GM12892 (cell line): ENCODE results near the gene MGMT.

ENCODE experiments used
- POLR2A ChIP-seq: IDR thresholded peaks from 2 replicates; pipeline ENCODE4 v1.6.1; 2011; ENCODE audit warnings: low read depth, low read length, control low read depth
- POLR2AphosphoS5 ChIP-seq: IDR thresholded peaks from 2 replicates; pipeline ENCODE4 v1.6.1; 2011; ENCODE audit warnings: low read depth, low read length, control low read depth
- TAF1 ChIP-seq: IDR thresholded peaks from 2 replicates; pipeline ENCODE4 v1.6.1; 2011; ENCODE audit warnings: low read depth, mild to moderate bottlenecking, control low read depth, low read length, borderline replicate concordance

DNA sequence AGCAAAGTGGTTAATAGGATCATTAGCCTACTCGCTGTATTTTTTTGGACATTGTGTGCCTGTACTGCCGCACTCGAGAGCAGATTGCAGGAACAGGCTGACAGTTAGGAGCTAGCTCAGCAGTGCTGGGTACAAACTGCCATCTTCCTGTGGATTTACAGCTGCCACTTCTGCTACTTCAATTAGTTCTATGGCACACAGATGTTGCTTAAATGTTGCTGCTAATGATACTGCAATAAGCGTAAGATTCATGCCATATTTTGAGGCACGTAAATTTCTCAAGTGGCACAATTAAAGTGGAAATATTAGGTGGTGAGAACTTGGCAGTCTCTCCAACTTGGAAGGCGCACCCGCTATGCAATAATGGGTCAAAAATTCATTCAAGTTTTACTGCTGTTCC is 325.1 kb downstream of the MGMT start:
- TF ChIP-seq POLR2AphosphoS5 (no peak), TAF1 (no peak), POLR2A (no peak)
